Bronchial epithelial cell (primary cell): ENCODE measurements around the gene SIK2. TPM values are rescaled to one million over a fixed set of nuclear protein-coding genes. Genes with fewer than 3 reads are reported as not detected.

Source experiments
- DNase-seq: peaks from one replicate; pipeline ENCODE4 v3.0.0-alpha.2; 2010; ENCODE audit warnings: low read depth
- FAIRE-seq: peaks from 2 replicates; lab custom pipeline; 2011; peaks lifted over from hg19 to GRCh38; lab: Jason Lieb, UNC
- H3K27me3 ChIP-seq: 2 replicates; pipeline ENCODE4 v1.5.1; 2011; ENCODE audit warnings: low read length; ENCODE audit not compliant: control insufficient read depth, insufficient read depth
- H3K36me3 ChIP-seq: 2 replicates; pipeline ENCODE4 v1.5.1; 2011; ENCODE audit warnings: low read length; ENCODE audit not compliant: control insufficient read depth, insufficient read depth
- H3K4me3 ChIP-seq: 2 replicates; pipeline ENCODE4 v1.5.1; 2011; ENCODE audit warnings: mild to moderate bottlenecking, low read depth, low read length, control low read depth
- total RNA-seq: library from RNA; depleted of rRNA; stranded (reverse); fragments of >200 nt; gene quantifications from 2 replicates; pipeline ENCODE4 v1.2.1, GENCODE V29; 2014
- TF ChIP-seq, protein P1 (sequence below): IDR thresholded peaks from 2 replicates; pipeline ENCODE4 v1.5.1; 2011; ENCODE audit warnings: mild to moderate bottlenecking, moderate library complexity, low read length, control low read depth, inconsistent platforms; ENCODE audit not compliant: insufficient read depth, severe bottlenecking

The SIK2 gene
- total RNA-seq, 1 donor from 2014 or later, result 2.9 TPM

DNA sequence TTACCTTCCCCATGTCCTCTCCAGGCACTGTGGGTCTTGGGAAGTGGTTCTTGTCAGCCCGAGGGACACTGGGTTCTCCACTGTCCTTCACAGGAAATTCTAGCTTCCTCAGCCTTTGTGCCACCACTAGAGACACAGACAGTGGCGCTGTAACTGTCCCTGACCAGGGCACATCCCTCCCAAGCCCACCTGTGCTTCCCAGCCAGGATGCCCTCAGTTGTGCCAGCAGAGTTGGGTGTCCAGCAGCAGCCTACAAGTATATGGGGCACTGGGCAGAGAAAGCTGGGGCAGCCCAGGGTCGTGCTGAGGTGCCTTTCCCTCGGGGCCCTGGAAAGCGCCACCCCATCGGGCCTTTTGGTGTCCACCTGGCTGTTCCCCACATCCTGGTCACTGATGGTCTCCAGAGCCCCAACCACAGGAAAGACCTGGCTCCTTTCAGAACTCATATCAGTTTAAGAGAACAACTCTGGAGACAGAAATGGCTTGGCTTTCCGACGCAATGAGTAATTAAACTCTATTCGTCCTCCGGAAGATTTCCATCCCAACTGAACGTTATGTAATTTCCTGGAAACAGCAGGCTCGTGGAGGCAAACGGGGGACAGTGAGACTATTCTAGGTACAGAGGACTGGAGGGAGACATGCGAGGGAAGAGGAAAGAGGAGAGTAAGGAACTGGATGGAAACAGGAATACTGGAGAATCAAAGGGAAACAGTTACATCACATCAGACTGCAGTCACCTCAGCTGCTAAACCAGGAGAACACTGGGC is 135.4 kb downstream of the SIK2 start:
- TF ChIP-seq, protein P1, sequence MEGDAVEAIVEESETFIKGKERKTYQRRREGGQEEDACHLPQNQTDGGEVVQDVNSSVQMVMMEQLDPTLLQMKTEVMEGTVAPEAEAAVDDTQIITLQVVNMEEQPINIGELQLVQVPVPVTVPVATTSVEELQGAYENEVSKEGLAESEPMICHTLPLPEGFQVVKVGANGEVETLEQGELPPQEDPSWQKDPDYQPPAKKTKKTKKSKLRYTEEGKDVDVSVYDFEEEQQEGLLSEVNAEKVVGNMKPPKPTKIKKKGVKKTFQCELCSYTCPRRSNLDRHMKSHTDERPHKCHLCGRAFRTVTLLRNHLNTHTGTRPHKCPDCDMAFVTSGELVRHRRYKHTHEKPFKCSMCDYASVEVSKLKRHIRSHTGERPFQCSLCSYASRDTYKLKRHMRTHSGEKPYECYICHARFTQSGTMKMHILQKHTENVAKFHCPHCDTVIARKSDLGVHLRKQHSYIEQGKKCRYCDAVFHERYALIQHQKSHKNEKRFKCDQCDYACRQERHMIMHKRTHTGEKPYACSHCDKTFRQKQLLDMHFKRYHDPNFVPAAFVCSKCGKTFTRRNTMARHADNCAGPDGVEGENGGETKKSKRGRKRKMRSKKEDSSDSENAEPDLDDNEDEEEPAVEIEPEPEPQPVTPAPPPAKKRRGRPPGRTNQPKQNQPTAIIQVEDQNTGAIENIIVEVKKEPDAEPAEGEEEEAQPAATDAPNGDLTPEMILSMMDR, result no peak
- DNase-seq (no peak), FAIRE-seq (no peak)
- no peaks in the 10 kb centered on the region for H3K36me3 ChIP-seq
- no peaks in the 10 kb centered on the region for H3K27me3 ChIP-seq
- no peak overlapping the region for H3K4me3 ChIP-seq

DNA sequence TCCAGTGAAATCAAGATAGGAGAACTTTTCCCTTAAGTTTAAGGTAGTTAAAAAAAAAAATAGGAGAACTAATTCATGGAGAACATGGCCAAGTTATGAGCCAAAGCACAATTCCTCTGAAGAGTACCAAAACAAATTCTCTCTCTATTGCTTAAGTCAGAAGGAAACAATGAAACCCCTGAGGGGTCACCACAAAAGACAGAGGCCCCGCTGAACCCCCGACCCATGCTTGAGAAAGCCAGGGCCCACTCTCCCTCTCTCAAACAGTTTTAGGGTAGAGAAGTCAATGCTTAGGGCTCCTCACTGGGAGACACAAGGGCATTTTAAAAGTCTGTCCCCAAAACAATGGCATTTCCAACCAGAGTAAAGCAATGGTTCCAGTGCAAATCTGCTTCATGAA is 137.1 kb downstream of the SIK2 start:
- TF ChIP-seq, protein P1, result no peak
- H3K36me3 ChIP-seq, result peaks cover 5% of the 10 kb centered on the region
- no peak for DNase-seq
- H3K27me3 ChIP-seq, result no peaks in the 10 kb centered on the region
- no peak for FAIRE-seq
- no peak overlapping the region for H3K4me3 ChIP-seq

GRCh38 chr11:111741751-111742150 is 139.5 kb downstream of the SIK2 start:
- H3K4me3 ChIP-seq, result no peak overlapping the region
- TF ChIP-seq, protein P1, result no peak
- H3K36me3 ChIP-seq, result peaks cover 6% of the 10 kb centered on the region
- no peak for DNase-seq
- no peaks in the 10 kb centered on the region for H3K27me3 ChIP-seq
- no peak for FAIRE-seq

DNA sequence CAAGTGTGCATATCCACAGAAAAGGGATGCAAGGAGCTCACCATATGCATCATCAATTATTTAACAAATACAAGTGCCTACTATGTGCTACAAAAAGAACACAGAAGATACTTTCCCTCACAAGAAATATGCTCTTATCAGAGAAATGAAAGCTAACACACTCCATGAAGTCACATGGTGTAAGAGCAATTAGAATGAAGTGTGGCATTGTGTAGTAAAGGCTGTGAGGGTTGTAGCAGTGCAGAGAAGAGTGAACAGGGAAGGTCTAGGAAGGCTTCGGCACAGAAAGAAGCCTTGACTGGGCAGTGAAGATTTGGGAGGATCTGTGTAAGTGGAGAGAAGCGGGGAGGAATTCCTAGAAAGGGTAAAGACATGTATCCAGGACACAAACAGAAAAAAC is 141.5 kb downstream of the SIK2 start:
- H3K27me3 ChIP-seq, result no peaks in the 10 kb centered on the region
- no peak for FAIRE-seq
- TF ChIP-seq, protein P1, result no peak
- H3K36me3 ChIP-seq, result peaks cover 11% of the 10 kb centered on the region
- H3K4me3 ChIP-seq, result no peak overlapping the region
- no peak for DNase-seq

- no peak for FAIRE-seq
- TF ChIP-seq, protein P1, result no peak
- Histone ChIP-seq H3K36me3 (peaks cover 12% of the 10 kb centered on the region), H3K27me3 (no peaks in the 10 kb centered on the region), H3K4me3 (no peak overlapping the region)
- DNase-seq, result peak; percentile 8
Observed at GRCh38 chr11:111745719-111746504, 143.7 kb downstream of the SIK2 start.
